Measurements from ENCODE around the gene SASH1.
"Not testable (repeated sequence)": the region's sequence is repeated elsewhere in the genome, so short reads cannot be mapped to it uniquely, and the experiment has no call there.

The SASH1 gene

DNA sequence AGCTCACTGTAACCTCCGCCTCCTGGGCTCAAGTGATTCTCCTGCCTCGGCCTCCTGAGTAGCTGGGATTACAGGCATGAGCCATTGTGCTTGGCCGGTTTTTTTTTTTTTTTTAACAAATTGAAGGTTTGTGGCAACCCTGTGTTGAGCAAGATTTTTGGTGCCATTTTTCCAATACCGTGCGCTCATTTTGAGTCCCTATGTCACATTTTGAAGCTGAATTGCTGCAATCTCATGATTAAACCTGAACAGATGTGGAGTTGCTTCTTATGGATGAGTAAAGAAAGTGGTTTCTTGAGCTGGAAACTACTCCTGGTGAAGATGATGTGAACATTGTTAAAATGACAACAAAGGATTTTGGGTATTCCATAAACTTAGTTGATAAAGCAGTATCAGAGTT, 16.6 kb downstream of the SASH1 start:
- Histone ChIP-seq H3K27me3 (ENCODE audit: insufficient read depth, low read length) (no peaks in the 10 kb centered on the region), H3K4me3 (ENCODE audit: low read length) (no peak overlapping the region), H3K9me3 (ENCODE audit: low read length) (peaks cover 2% of the 10 kb centered on the region), H3K4me1 (ENCODE audit: insufficient read depth, low read length) (peaks cover 9% of the 10 kb centered on the region), H2AFZ (ENCODE audit: low read depth, low read length) (no peak overlapping the region), H3K36me3 (ENCODE audit: insufficient read depth, low read length) (no peaks in the 10 kb centered on the region)

- H3K9me3 ChIP-seq (ENCODE audit: low read length): peaks cover 2% of the 10 kb centered on the region
- H2AFZ ChIP-seq (ENCODE audit: low read depth, low read length): no peak overlapping the region
- no peaks in the 10 kb centered on the region for H3K4me1 ChIP-seq (ENCODE audit: insufficient read depth, low read length)
- H3K36me3 ChIP-seq (ENCODE audit: insufficient read depth, low read length): no peaks in the 10 kb centered on the region
- H3K4me3 ChIP-seq (ENCODE audit: low read length): no peak overlapping the region
- no peaks in the 10 kb centered on the region for H3K27me3 ChIP-seq (ENCODE audit: insufficient read depth, low read length)
These were observed 21.6 kb downstream of the SASH1 start for GRCh38 chr6:148364056-148364824.

GRCh38 chr6:148365041-148365440, 22.4 kb downstream of the SASH1 start:
- Histone ChIP-seq H2AFZ (ENCODE audit: low read depth, low read length) (no peak overlapping the region), H3K27me3 (ENCODE audit: insufficient read depth, low read length) (no peaks in the 10 kb centered on the region), H3K4me3 (ENCODE audit: low read length) (no peak overlapping the region), H3K36me3 (ENCODE audit: insufficient read depth, low read length) (no peaks in the 10 kb centered on the region), H3K9me3 (ENCODE audit: low read length) (peaks cover 2% of the 10 kb centered on the region), H3K4me1 (ENCODE audit: insufficient read depth, low read length) (no peaks in the 10 kb centered on the region)

- Histone ChIP-seq H2AFZ (ENCODE audit: low read depth, low read length) (no peak overlapping the region), H3K4me1 (ENCODE audit: insufficient read depth, low read length) (no peaks in the 10 kb centered on the region), H3K9me3 (ENCODE audit: low read length) (no peaks in the 10 kb centered on the region), H3K36me3 (ENCODE audit: insufficient read depth, low read length) (no peaks in the 10 kb centered on the region), H3K4me3 (ENCODE audit: low read length) (no peak overlapping the region), H3K27me3 (ENCODE audit: insufficient read depth, low read length) (no peaks in the 10 kb centered on the region)
These were observed 24.9 kb downstream of the SASH1 start for GRCh38 chr6:148367411-148368024.

GRCh38 chr6:148370176-148370575, 27.5 kb downstream of the SASH1 start:
- no peak overlapping the region for H2AFZ ChIP-seq (ENCODE audit: low read depth, low read length)

DNA sequence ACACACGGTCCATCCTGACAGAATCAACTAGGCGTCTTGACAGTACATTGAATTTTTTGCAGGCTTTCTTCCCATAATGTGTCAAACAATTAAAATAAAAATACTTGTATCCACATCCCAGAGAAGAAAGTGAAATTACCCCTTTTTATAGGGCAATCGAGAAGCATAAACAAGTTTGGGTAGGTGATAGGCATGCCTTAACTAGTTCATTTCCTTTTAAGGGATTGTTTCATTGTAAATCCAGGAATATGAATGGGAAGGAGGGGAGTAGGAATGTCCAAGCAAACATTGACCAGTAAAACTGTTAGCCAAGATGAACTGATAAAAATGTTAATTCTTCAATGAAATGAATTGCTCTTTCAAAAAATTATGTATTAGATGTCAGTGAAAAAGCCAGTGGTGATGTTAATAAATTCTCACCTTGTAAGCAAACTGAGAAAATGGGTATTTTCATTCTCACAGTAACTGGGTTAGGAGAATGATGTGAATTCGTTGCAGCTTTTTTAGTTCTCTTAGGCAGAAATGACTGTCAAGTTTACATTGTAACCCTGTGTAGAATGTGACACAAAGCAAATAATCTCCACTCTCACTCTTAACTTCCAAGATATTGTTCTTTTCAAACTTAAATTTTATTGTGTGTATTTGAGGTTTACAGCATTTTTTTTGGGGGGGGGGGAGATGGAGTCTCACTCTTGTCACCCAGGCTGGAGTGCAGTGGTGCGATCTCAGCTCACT, 31.6 kb downstream of the SASH1 start:
- Histone ChIP-seq H3K27me3 (ENCODE audit: insufficient read depth, low read length) (no peaks in the 10 kb centered on the region), H3K9me3 (ENCODE audit: low read length) (no peaks in the 10 kb centered on the region), H3K4me3 (ENCODE audit: low read length) (no peak overlapping the region), H3K4me1 (ENCODE audit: insufficient read depth, low read length) (no peaks in the 10 kb centered on the region), H2AFZ (ENCODE audit: low read depth, low read length) (no peak overlapping the region), H3K36me3 (ENCODE audit: insufficient read depth, low read length) (no peaks in the 10 kb centered on the region)

More at GRCh38 chr6:148370176-148370575, 27.5 kb downstream of the SASH1 start:
- no peaks in the 10 kb centered on the region for H3K4me1 ChIP-seq (ENCODE audit: insufficient read depth, low read length)
- no peak overlapping the region for H3K4me3 ChIP-seq (ENCODE audit: low read length)
- H3K36me3 ChIP-seq (ENCODE audit: insufficient read depth, low read length): no peaks in the 10 kb centered on the region
- no peaks in the 10 kb centered on the region for H3K9me3 ChIP-seq (ENCODE audit: low read length)
- H3K27me3 ChIP-seq (ENCODE audit: insufficient read depth, low read length): no peaks in the 10 kb centered on the region

GRCh38 chr6:148375401-148375800, 32.8 kb downstream of the SASH1 start:
- H3K4me3 ChIP-seq (ENCODE audit: low read length): no peak overlapping the region
- H3K27me3 ChIP-seq (ENCODE audit: insufficient read depth, low read length): no peaks in the 10 kb centered on the region
- H3K4me1 ChIP-seq (ENCODE audit: insufficient read depth, low read length): no peaks in the 10 kb centered on the region
- no peaks in the 10 kb centered on the region for H3K9me3 ChIP-seq (ENCODE audit: low read length)
- H3K36me3 ChIP-seq (ENCODE audit: insufficient read depth, low read length): no peaks in the 10 kb centered on the region
- no peak overlapping the region for H2AFZ ChIP-seq (ENCODE audit: low read depth, low read length)

DNA sequence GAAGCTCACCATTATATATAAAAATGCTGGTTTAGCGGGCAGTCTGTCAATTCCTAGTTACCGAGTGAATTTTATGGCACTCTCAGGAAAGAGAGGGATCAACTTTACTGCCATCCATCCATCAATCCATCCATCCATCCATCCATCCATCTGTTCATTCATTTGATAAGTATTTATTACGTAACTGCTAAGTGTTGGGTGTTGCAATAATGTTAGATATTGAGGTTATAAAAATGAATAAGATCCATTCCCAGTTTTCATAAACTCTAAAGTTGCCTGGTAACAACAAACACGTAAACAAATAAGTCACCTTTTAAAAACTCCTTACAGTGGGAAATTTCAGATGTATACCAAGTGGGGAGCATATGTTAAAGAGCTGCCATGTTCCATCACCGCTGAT, 36.8 kb downstream of the SASH1 start:
- Histone ChIP-seq H2AFZ (ENCODE audit: low read depth, low read length) (no peak overlapping the region), H3K9me3 (ENCODE audit: low read length) (peaks cover 3% of the 10 kb centered on the region), H3K27me3 (ENCODE audit: insufficient read depth, low read length) (no peaks in the 10 kb centered on the region), H3K4me1 (ENCODE audit: insufficient read depth, low read length) (no peaks in the 10 kb centered on the region), H3K36me3 (ENCODE audit: insufficient read depth, low read length) (no peaks in the 10 kb centered on the region), H3K4me3 (ENCODE audit: low read length) (no peak overlapping the region)

GRCh38 chr6:148379966-148380713, 37.5 kb downstream of the SASH1 start:
- Histone ChIP-seq H2AFZ (ENCODE audit: low read depth, low read length) (no peak overlapping the region), H3K4me1 (ENCODE audit: insufficient read depth, low read length) (no peaks in the 10 kb centered on the region), H3K4me3 (ENCODE audit: low read length) (no peak overlapping the region), H3K27me3 (ENCODE audit: insufficient read depth, low read length) (no peaks in the 10 kb centered on the region), H3K36me3 (ENCODE audit: insufficient read depth, low read length) (no peaks in the 10 kb centered on the region), H3K9me3 (ENCODE audit: low read length) (peaks cover 3% of the 10 kb centered on the region)

- H3K4me3 ChIP-seq (ENCODE audit: low read length); H3K27me3 ChIP-seq (ENCODE audit: insufficient read depth, low read length); H3K4me1 ChIP-seq (ENCODE audit: insufficient read depth, low read length); H3K36me3 ChIP-seq (ENCODE audit: insufficient read depth, low read length); H3K9me3 ChIP-seq (ENCODE audit: low read length); H2AFZ ChIP-seq (ENCODE audit: low read depth, low read length): not testable (repeated sequence)
These were observed 39.4 kb downstream of the SASH1 start for GRCh38 chr6:148382051-148382450.

- H3K4me1 ChIP-seq (ENCODE audit: insufficient read depth, low read length): no peaks in the 10 kb centered on the region
- H3K4me3 ChIP-seq (ENCODE audit: low read length): no peak overlapping the region
- H2AFZ ChIP-seq (ENCODE audit: low read depth, low read length): no peak overlapping the region
- H3K9me3 ChIP-seq (ENCODE audit: low read length): peaks cover 3% of the 10 kb centered on the region
- no peaks in the 10 kb centered on the region for H3K36me3 ChIP-seq (ENCODE audit: insufficient read depth, low read length)
- no peaks in the 10 kb centered on the region for H3K27me3 ChIP-seq (ENCODE audit: insufficient read depth, low read length)
These were observed 40.2 kb downstream of the SASH1 start for GRCh38 chr6:148382861-148383260.

- no peaks in the 10 kb centered on the region for H3K27me3 ChIP-seq (ENCODE audit: insufficient read depth, low read length)
- no peak overlapping the region for H3K4me3 ChIP-seq (ENCODE audit: low read length)
- peaks cover 3% of the 10 kb centered on the region for H3K9me3 ChIP-seq (ENCODE audit: low read length)
- H3K36me3 ChIP-seq (ENCODE audit: insufficient read depth, low read length): no peaks in the 10 kb centered on the region
- no peaks in the 10 kb centered on the region for H3K4me1 ChIP-seq (ENCODE audit: insufficient read depth, low read length)
- no peak overlapping the region for H2AFZ ChIP-seq (ENCODE audit: low read depth, low read length)
These were observed 41.2 kb downstream of the SASH1 start for GRCh38 chr6:148383658-148384368.
